GM12891 (cell line): ENCODE measurements around the gene NPTX2.

ENCODE experiments used
- POLR2A ChIP-seq: IDR thresholded peaks from 2 replicates; pipeline ENCODE4 v1.6.1; 2011; ENCODE audit warnings: low read depth, low read length, control low read depth
- POLR2AphosphoS5 ChIP-seq: IDR thresholded peaks from 2 replicates; pipeline ENCODE4 v1.6.1; 2011; ENCODE audit warnings: low read depth, low read length, control low read depth
- POU2F2 ChIP-seq: IDR thresholded peaks from 2 replicates; pipeline ENCODE4 v1.6.1; 2011; ENCODE audit warnings: low read depth, mild to moderate bottlenecking, control low read depth, low read length, moderate library complexity
- SPI1 ChIP-seq: IDR thresholded peaks from 2 replicates; pipeline ENCODE4 v1.6.1; 2011; ENCODE audit warnings: low read depth, low read length, control low read depth
- TAF1 ChIP-seq: IDR thresholded peaks from 2 replicates; pipeline ENCODE4 v1.6.1; 2011; ENCODE audit warnings: low read depth, low read length, control low read depth

GRCh38 chr7:98662289-98662688 lies 45.2 kb downstream of the NPTX2 start:
- TF ChIP-seq POLR2A (no peak), SPI1 (no peak), TAF1 (no peak), POU2F2 (no peak), POLR2AphosphoS5 (no peak)
